OCI-LY1 (cell line): Measurements from ENCODE around the gene SNRPA1.

Experiments used
- H2AFZ ChIP-seq: fragments of 200-600 bp; sonication (generic), shearing (Covaris generic); 2 replicates; pipeline ENCODE4 v1.6.0; 2014; ENCODE audit warnings: antibody characterized with exemption, mild to moderate bottlenecking, low read length
- H3F3A ChIP-seq: fragments of 200-600 bp; sonication (generic), shearing (Covaris generic); 2 replicates; pipeline ENCODE4 v1.6.0; 2014; ENCODE audit warnings: mild to moderate bottlenecking, antibody characterized with exemption, low read length, moderate library complexity; ENCODE audit not compliant: insufficient read depth
- H3K27ac ChIP-seq: fragments of 200-600 bp; sonication (generic); 2 replicates; pipeline ENCODE4 v1.5.1; 2014; ENCODE audit warnings: low read length, mixed run types, mild to moderate bottlenecking, low read depth; ENCODE audit not compliant: poor library complexity, severe bottlenecking
- H3K27me3 ChIP-seq: fragments of 200-600 bp; sonication (generic); 2 replicates; pipeline ENCODE4 v1.6.0; 2014; ENCODE audit warnings: antibody characterized with exemption, mild to moderate bottlenecking, low read length, moderate library complexity; ENCODE audit not compliant: insufficient read depth
- H3K36me3 ChIP-seq: fragments of 200-600 bp; sonication (generic); 2 replicates; pipeline ENCODE4 v1.6.1; 2014; ENCODE audit warnings: mild to moderate bottlenecking, antibody characterized with exemption, low read length, moderate library complexity, mixed read lengths; ENCODE audit not compliant: insufficient read depth
- H3K4me1 ChIP-seq: fragments of 200-600 bp; sonication (generic); 2 replicates; pipeline ENCODE4 v1.5.1; 2014; ENCODE audit warnings: mild to moderate bottlenecking, low read length, moderate library complexity; ENCODE audit not compliant: insufficient read depth, severe bottlenecking
- H3K4me2 ChIP-seq: fragments of 200-600 bp; sonication (generic), shearing (Covaris generic); 2 replicates; pipeline ENCODE4 v1.6.1; 2014; ENCODE audit warnings: low read length
- H3K4me3 ChIP-seq: fragments of 200-600 bp; sonication (generic); 2 replicates; pipeline ENCODE4 v1.5.1; 2014; ENCODE audit warnings: low read length, low read depth, mild to moderate bottlenecking, mixed read lengths; ENCODE audit not compliant: poor library complexity, severe bottlenecking
- H3K79me2 ChIP-seq: fragments of 200-600 bp; shearing (Covaris generic); 2 replicates; pipeline ENCODE4 v1.6.1; 2016; ENCODE audit warnings: mixed run types, low read length, mixed read lengths; ENCODE audit not compliant: insufficient read depth
- H3K9ac ChIP-seq: fragments of 200-600 bp; sonication (generic), shearing (Covaris generic); 2 replicates; pipeline ENCODE4 v1.6.1; 2014; ENCODE audit warnings: mild to moderate bottlenecking, low read length, mixed read lengths
- H3K9me2 ChIP-seq: fragments of 200-600 bp; sonication (generic), shearing (Covaris generic); 2 replicates; pipeline ENCODE4 v1.6.1; 2014; ENCODE audit warnings: low read depth, mild to moderate bottlenecking, low read length, mixed read lengths
- H3K9me3 ChIP-seq: fragments of 200-600 bp; shearing (Covaris generic); 2 replicates; pipeline ENCODE4 v1.6.1; 2014; ENCODE audit warnings: low read length, mixed read lengths
- H4K20me1 ChIP-seq: fragments of 200-600 bp; sonication (generic), shearing (Covaris generic); 2 replicates; pipeline ENCODE4 v1.6.0; 2016; ENCODE audit warnings: mild to moderate bottlenecking, low read length; ENCODE audit not compliant: insufficient read depth
- EZH2 ChIP-seq: fragments of 200-600 bp; sonication (generic), shearing (Covaris generic); IDR thresholded peaks from 2 replicates; pipeline ENCODE4 v1.8.0; 2017; ENCODE audit warnings: borderline replicate concordance, mixed run types, mild to moderate bottlenecking, antibody characterized with exemption, low read length, moderate library complexity, mixed read lengths
- TF ChIP-seq, protein P1 (sequence below): fragments of 200-600 bp; sonication (generic), shearing (Covaris generic); IDR thresholded peaks from 2 replicates; pipeline ENCODE4 v1.5.1; 2017; ENCODE audit warnings: mild to moderate bottlenecking, antibody characterized with exemption, low read length, moderate library complexity, mixed read lengths

Gene SNRPA1

DNA sequence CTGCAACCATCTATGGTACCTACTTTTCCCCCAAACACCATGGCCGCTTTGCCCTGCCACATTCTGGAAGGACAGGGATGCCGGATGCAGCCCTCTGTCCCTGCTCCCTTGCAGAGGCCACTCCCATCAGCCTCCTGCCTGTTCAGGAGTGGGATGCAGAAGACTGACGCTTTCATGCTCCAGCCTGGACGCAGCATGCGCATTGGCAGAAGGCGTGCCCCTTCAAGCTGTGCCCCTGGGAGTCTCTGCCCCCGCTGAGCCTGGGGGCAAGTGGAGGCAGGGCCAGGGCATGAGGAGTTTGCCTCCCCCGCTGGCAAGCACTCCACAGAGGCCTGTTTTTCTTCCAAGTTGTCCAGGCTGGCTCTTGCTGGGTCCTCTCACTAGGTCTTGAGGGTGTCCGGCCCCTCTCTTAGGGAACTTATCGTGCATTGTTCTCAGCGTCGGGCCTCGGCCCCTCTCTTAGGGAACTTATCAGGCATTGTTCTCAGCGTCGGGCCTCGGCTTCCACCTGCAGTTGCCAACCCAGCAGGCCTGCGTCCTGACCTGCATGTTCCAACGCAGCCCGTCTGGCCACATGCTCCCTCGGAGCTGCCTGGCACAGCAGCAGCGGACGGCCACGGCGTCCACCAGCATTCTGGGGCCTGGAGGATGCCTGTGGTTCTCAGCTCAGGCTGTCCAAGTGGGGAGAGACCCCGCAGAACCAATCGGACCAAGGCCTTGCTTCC lies 14.6 kb upstream of the SNRPA1 start:
- no peaks in the 10 kb centered on the region for H3K4me1 ChIP-seq
- H3K4me3 ChIP-seq, result no peak overlapping the region
- no peaks in the 10 kb centered on the region for H3K79me2 ChIP-seq
- TF ChIP-seq EZH2, result no peak
- TF ChIP-seq, protein P1, sequence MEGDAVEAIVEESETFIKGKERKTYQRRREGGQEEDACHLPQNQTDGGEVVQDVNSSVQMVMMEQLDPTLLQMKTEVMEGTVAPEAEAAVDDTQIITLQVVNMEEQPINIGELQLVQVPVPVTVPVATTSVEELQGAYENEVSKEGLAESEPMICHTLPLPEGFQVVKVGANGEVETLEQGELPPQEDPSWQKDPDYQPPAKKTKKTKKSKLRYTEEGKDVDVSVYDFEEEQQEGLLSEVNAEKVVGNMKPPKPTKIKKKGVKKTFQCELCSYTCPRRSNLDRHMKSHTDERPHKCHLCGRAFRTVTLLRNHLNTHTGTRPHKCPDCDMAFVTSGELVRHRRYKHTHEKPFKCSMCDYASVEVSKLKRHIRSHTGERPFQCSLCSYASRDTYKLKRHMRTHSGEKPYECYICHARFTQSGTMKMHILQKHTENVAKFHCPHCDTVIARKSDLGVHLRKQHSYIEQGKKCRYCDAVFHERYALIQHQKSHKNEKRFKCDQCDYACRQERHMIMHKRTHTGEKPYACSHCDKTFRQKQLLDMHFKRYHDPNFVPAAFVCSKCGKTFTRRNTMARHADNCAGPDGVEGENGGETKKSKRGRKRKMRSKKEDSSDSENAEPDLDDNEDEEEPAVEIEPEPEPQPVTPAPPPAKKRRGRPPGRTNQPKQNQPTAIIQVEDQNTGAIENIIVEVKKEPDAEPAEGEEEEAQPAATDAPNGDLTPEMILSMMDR, result no peak
- H3F3A ChIP-seq, result no peaks in the 10 kb centered on the region
- H3K27ac ChIP-seq, result no peak overlapping the region
- H3K27me3 ChIP-seq, result 0 out of 2 replicates have a peak, but pooled peaks cover 4% of the 10 kb centered on the region
- H3K9me2 ChIP-seq, result no peaks in the 10 kb centered on the region
- H2AFZ ChIP-seq, result no peak overlapping the region
- no peak overlapping the region for H3K4me2 ChIP-seq
- no peaks in the 10 kb centered on the region for H3K9me3 ChIP-seq
- no peak overlapping the region for H3K9ac ChIP-seq
- no peaks in the 10 kb centered on the region for H4K20me1 ChIP-seq
- H3K36me3 ChIP-seq, result no peaks in the 10 kb centered on the region

DNA sequence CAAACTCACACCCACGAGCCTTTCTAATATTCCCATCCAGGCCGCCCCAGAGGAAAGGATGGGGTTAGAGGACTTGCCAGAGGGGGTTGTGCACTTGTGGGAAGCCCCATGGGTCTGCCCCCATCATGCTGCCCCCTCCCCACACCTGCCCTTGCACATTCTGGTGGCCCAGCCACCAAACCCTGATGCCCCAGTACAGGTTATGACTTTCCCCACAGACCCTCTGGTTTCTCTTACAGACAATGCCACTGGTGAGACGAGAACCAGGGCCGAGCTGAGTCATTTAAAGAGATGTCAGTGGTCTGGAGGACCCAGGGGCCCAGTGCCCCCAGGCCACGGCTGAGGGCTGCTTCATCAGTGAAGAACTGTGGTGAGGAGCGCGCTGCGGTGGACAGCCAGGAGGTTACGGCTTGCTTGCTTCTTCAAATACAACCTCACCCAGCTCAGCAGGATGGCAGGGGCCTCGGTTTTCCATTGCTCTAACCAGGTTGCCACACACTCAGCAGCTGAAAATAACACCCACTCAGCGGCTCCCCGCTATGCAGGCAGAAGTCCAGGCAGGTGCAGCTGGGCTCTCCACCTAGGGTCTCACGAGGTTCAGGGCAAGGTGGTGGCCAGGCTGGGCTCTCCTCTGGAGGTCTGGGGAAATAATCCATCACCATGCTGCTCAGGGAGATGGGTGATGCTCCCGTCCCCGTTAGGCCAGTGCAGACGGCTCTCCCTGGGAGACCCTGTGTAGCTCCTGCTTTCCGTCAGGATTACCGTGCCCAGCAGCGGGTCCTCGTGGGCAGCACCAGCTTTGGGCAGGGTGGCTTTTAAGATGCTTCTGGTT lies 13.8 kb upstream of the SNRPA1 start:
- 0 out of 2 replicates have a peak, but pooled peaks cover 6% of the 10 kb centered on the region for H3K27me3 ChIP-seq
- H3K9ac ChIP-seq, result no peak overlapping the region
- no peak overlapping the region for H3K4me3 ChIP-seq
- no peaks in the 10 kb centered on the region for H4K20me1 ChIP-seq
- H3K9me2 ChIP-seq, result no peaks in the 10 kb centered on the region
- TF ChIP-seq, protein P1, result no peak
- no peak overlapping the region for H3K27ac ChIP-seq
- H3K36me3 ChIP-seq, result no peaks in the 10 kb centered on the region
- H3K9me3 ChIP-seq, result no peaks in the 10 kb centered on the region
- no peak overlapping the region for H3K4me2 ChIP-seq
- H3F3A ChIP-seq, result no peaks in the 10 kb centered on the region
- no peak overlapping the region for H2AFZ ChIP-seq
- no peaks in the 10 kb centered on the region for H3K79me2 ChIP-seq
- no peaks in the 10 kb centered on the region for H3K4me1 ChIP-seq

DNA sequence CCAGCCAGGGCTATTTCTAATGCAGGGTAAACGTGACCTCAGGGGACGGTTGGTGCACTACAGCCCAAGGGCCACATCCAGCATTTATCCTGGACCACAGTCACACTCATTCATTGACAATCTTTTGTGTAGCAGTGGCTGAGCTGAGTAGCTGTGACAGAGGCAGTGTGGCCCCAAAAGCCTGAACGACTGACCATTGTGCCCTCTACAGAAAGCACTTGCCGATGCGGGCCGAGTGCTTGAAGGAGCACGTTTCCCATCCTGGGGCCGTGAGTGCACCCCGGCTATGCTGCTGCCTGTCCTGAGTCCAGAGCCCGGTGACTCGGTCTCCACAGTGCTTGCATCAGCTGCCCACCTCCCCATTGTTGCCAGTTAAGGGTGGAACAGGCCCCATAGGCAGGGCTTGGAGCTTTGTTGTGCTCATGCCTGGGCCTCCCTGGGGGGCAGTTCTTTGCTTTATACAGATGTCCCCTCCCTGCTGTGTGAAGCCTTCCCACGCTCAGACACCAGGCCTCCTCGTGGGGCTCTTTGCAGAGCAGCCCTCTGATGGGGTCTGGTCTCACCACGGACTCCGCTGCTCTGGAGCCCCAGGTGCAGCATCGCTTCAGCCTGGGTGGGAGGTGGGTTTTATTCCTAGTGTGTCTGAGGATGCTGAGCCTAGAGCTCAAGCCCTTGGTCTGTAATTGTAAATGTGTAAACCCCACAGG lies 13.0 kb upstream of the SNRPA1 start:
- Histone ChIP-seq H3F3A (no peaks in the 10 kb centered on the region), H2AFZ (no peak overlapping the region), H3K9me3 (no peaks in the 10 kb centered on the region), H3K27me3 (0 out of 2 replicates have a peak, but pooled peaks cover 9% of the 10 kb centered on the region), H3K9me2 (no peaks in the 10 kb centered on the region), H4K20me1 (no peaks in the 10 kb centered on the region), H3K4me1 (no peaks in the 10 kb centered on the region), H3K4me2 (no peak overlapping the region), H3K4me3 (no peak overlapping the region), H3K27ac (no peak overlapping the region), H3K36me3 (no peaks in the 10 kb centered on the region), H3K79me2 (no peaks in the 10 kb centered on the region), H3K9ac (no peak overlapping the region)
- TF ChIP-seq EZH2, result no peak
- TF ChIP-seq, protein P1, result no peak
